ENCODE results near the gene NAB1. TPM values are rescaled to one million over a fixed set of nuclear protein-coding genes. Genes with fewer than 3 reads are reported as not detected.

The NAB1 gene
- total and polyA plus RNA-seq, 9 donors = 44.0 to 76.7 (median 58.1) TPM

GRCh38 chr2:190685333-190685732 lies 36.5 kb downstream of the NAB1 start:
- no peaks in the 10 kb centered on the region for H3K9me3 ChIP-seq (replicated peaks; ENCODE audit: control insufficient read depth, low read depth, low read length)
- H3K27ac ChIP-seq (ENCODE audit: low read length) = no peak overlapping the region
- no peak for DNase-seq
- no peaks in the 10 kb centered on the region for H3K4me1 ChIP-seq (ENCODE audit: control insufficient read depth, insufficient read depth, low read length)
- peaks cover 16% of the 10 kb centered on the region for H3K36me3 ChIP-seq (ENCODE audit: control insufficient read depth, insufficient read depth, low read length)
- H3K27me3 ChIP-seq (ENCODE audit: control insufficient read depth, insufficient read depth, low read length) = no peaks in the 10 kb centered on the region
- WGBS (ENCODE audit: insufficient coverage) = 88% methylated on average over 1 of the region's 3 CpGs
- H3K4me3 ChIP-seq (ENCODE audit: low read length) = no peak overlapping the region

- Histone ChIP-seq H3K27me3 (ENCODE audit: control insufficient read depth, insufficient read depth, low read length) (no peaks in the 10 kb centered on the region), H3K36me3 (ENCODE audit: control insufficient read depth, insufficient read depth, low read length) (peaks cover 7% of the 10 kb centered on the region), H3K27ac (ENCODE audit: low read length) (no peak overlapping the region), H3K9me3 (replicated peaks; ENCODE audit: control insufficient read depth, low read depth, low read length) (no peaks in the 10 kb centered on the region), H3K4me1 (ENCODE audit: control insufficient read depth, insufficient read depth, low read length) (no peaks in the 10 kb centered on the region), H3K4me3 (ENCODE audit: low read length) (no peak overlapping the region)
- no peak for DNase-seq
- WGBS (ENCODE audit: insufficient coverage) = 79% methylated on average over 2 of the region's 2 CpGs
Observed at GRCh38 chr2:190693533-190694232, 44.8 kb downstream of the NAB1 start.

- Histone ChIP-seq H3K4me3 (ENCODE audit: low read length) (no peak overlapping the region), H3K27ac (ENCODE audit: low read length) (no peak overlapping the region), H3K9me3 (replicated peaks; ENCODE audit: control insufficient read depth, low read depth, low read length) (no peaks in the 10 kb centered on the region), H3K4me1 (ENCODE audit: control insufficient read depth, insufficient read depth, low read length) (no peaks in the 10 kb centered on the region), H3K36me3 (ENCODE audit: control insufficient read depth, insufficient read depth, low read length) (peaks cover 7% of the 10 kb centered on the region), H3K27me3 (ENCODE audit: control insufficient read depth, insufficient read depth, low read length) (no peaks in the 10 kb centered on the region)
- DNase-seq = no peak
- 62% methylated on average over 10 of the region's 11 CpGs for WGBS (ENCODE audit: insufficient coverage)
Observed at GRCh38 chr2:190694479-190694878, 45.6 kb downstream of the NAB1 start.

GRCh38 chr2:190695739-190696138 lies 46.9 kb downstream of the NAB1 start:
- H3K4me1 ChIP-seq (ENCODE audit: control insufficient read depth, insufficient read depth, low read length) = no peaks in the 10 kb centered on the region
- H3K4me3 ChIP-seq (ENCODE audit: low read length) = no peak overlapping the region
- DNase-seq = no peak
- H3K27ac ChIP-seq (ENCODE audit: low read length) = no peak overlapping the region
- H3K27me3 ChIP-seq (ENCODE audit: control insufficient read depth, insufficient read depth, low read length) = no peaks in the 10 kb centered on the region
- peaks cover 5% of the 10 kb centered on the region for H3K36me3 ChIP-seq (ENCODE audit: control insufficient read depth, insufficient read depth, low read length)
- WGBS (ENCODE audit: insufficient coverage) = no CpG with 5 or more reads among the region's 4 CpGs
- H3K9me3 ChIP-seq (replicated peaks; ENCODE audit: control insufficient read depth, low read depth, low read length) = no peaks in the 10 kb centered on the region

GRCh38 chr2:190696792-190697398 lies 48.0 kb downstream of the NAB1 start:
- no CpG with 5 or more reads among the region's 3 CpGs for WGBS (ENCODE audit: insufficient coverage)
- H3K27me3 ChIP-seq (ENCODE audit: control insufficient read depth, insufficient read depth, low read length) = no peaks in the 10 kb centered on the region
- DNase-seq = no peak

GRCh38 chr2:190697421-190697820 lies 48.5 kb downstream of the NAB1 start:
- WGBS (ENCODE audit: insufficient coverage) = no CpG with 5 or more reads among the region's 4 CpGs
- Histone ChIP-seq H3K27ac (ENCODE audit: low read length) (no peak overlapping the region), H3K4me1 (ENCODE audit: control insufficient read depth, insufficient read depth, low read length) (no peaks in the 10 kb centered on the region)

More at GRCh38 chr2:190696792-190697398, 48.0 kb downstream of the NAB1 start:
- Histone ChIP-seq H3K27ac (ENCODE audit: low read length) (no peak overlapping the region), H3K9me3 (replicated peaks; ENCODE audit: control insufficient read depth, low read depth, low read length) (no peaks in the 10 kb centered on the region), H3K36me3 (ENCODE audit: control insufficient read depth, insufficient read depth, low read length) (peaks cover 5% of the 10 kb centered on the region), H3K4me1 (ENCODE audit: control insufficient read depth, insufficient read depth, low read length) (no peaks in the 10 kb centered on the region), H3K4me3 (ENCODE audit: low read length) (no peak overlapping the region)

GRCh38 chr2:190698895-190699294 lies 50.0 kb downstream of the NAB1 start:
- no peak for DNase-seq
- Histone ChIP-seq H3K27ac (ENCODE audit: low read length) (no peak overlapping the region), H3K9me3 (replicated peaks; ENCODE audit: control insufficient read depth, low read depth, low read length) (no peaks in the 10 kb centered on the region), H3K4me3 (ENCODE audit: low read length) (no peak overlapping the region), H3K36me3 (ENCODE audit: control insufficient read depth, insufficient read depth, low read length) (no peaks in the 10 kb centered on the region), H3K27me3 (ENCODE audit: control insufficient read depth, insufficient read depth, low read length) (no peaks in the 10 kb centered on the region), H3K4me1 (ENCODE audit: control insufficient read depth, insufficient read depth, low read length) (no peaks in the 10 kb centered on the region)
- WGBS (ENCODE audit: insufficient coverage) = 76% methylated on average over 2 of the region's 5 CpGs

More at GRCh38 chr2:190697421-190697820, 48.5 kb downstream of the NAB1 start:
- no peak for DNase-seq
- peaks cover 5% of the 10 kb centered on the region for H3K36me3 ChIP-seq (ENCODE audit: control insufficient read depth, insufficient read depth, low read length)
- H3K27me3 ChIP-seq (ENCODE audit: control insufficient read depth, insufficient read depth, low read length) = no peaks in the 10 kb centered on the region
- H3K4me3 ChIP-seq (ENCODE audit: low read length) = no peak overlapping the region
- no peaks in the 10 kb centered on the region for H3K9me3 ChIP-seq (replicated peaks; ENCODE audit: control insufficient read depth, low read depth, low read length)

GRCh38 chr2:190701586-190701985 lies 52.7 kb downstream of the NAB1 start:
- Histone ChIP-seq H3K4me3 (ENCODE audit: low read length) (no peak overlapping the region), H3K27me3 (ENCODE audit: control insufficient read depth, insufficient read depth, low read length) (no peaks in the 10 kb centered on the region), H3K27ac (ENCODE audit: low read length) (no peak overlapping the region), H3K9me3 (replicated peaks; ENCODE audit: control insufficient read depth, low read depth, low read length) (no peaks in the 10 kb centered on the region), H3K4me1 (ENCODE audit: control insufficient read depth, insufficient read depth, low read length) (no peaks in the 10 kb centered on the region), H3K36me3 (ENCODE audit: control insufficient read depth, insufficient read depth, low read length) (no peaks in the 10 kb centered on the region)
- WGBS (ENCODE audit: insufficient coverage) = 75% methylated on average over 2 of the region's 7 CpGs
- no peak for DNase-seq

GRCh38 chr2:190705280-190705679 lies 56.4 kb downstream of the NAB1 start:
- no peaks in the 10 kb centered on the region for H3K27me3 ChIP-seq (ENCODE audit: control insufficient read depth, insufficient read depth, low read length)
- no peak for DNase-seq
- 94% methylated on average over 5 of the region's 6 CpGs for WGBS (ENCODE audit: insufficient coverage)

GRCh38 chr2:190707726-190708125 lies 58.8 kb downstream of the NAB1 start:
- 90% methylated on average over 2 of the region's 2 CpGs for WGBS (ENCODE audit: insufficient coverage)
- H3K9me3 ChIP-seq (replicated peaks; ENCODE audit: control insufficient read depth, low read depth, low read length) = no peaks in the 10 kb centered on the region
- no peak overlapping the region for H3K27ac ChIP-seq (ENCODE audit: low read length)
- H3K27me3 ChIP-seq (ENCODE audit: control insufficient read depth, insufficient read depth, low read length) = no peaks in the 10 kb centered on the region
- no peak overlapping the region for H3K4me3 ChIP-seq (ENCODE audit: low read length)
- no peaks in the 10 kb centered on the region for H3K36me3 ChIP-seq (ENCODE audit: control insufficient read depth, insufficient read depth, low read length)
- DNase-seq = no peak
- H3K4me1 ChIP-seq (ENCODE audit: control insufficient read depth, insufficient read depth, low read length) = no peaks in the 10 kb centered on the region

More at GRCh38 chr2:190705280-190705679, 56.4 kb downstream of the NAB1 start:
- Histone ChIP-seq H3K9me3 (replicated peaks; ENCODE audit: control insufficient read depth, low read depth, low read length) (no peaks in the 10 kb centered on the region), H3K4me1 (ENCODE audit: control insufficient read depth, insufficient read depth, low read length) (no peaks in the 10 kb centered on the region), H3K4me3 (ENCODE audit: low read length) (no peak overlapping the region), H3K36me3 (ENCODE audit: control insufficient read depth, insufficient read depth, low read length) (no peaks in the 10 kb centered on the region), H3K27ac (ENCODE audit: low read length) (no peak overlapping the region)

Data from muscle of leg (tissue), 11 donors.